PC-9 (cell line): ENCODE data around the gene ZNF469.

Source experiments
- EZH2 ChIP-seq: fragments of 200-600 bp; sonication (generic); IDR thresholded peaks from 2 replicates; pipeline ENCODE4 v1.8.0; 2017; ENCODE audit warnings: antibody characterized with exemption, low read depth
- TF ChIP-seq, protein P1 (sequence below): fragments of 200-600 bp; sonication (generic); conservative IDR thresholded peaks from 2 replicates; pipeline ENCODE4 v1.6.1; 2017; ENCODE audit warnings: mixed run types, antibody characterized with exemption, mild to moderate bottlenecking, moderate library complexity

DNA sequence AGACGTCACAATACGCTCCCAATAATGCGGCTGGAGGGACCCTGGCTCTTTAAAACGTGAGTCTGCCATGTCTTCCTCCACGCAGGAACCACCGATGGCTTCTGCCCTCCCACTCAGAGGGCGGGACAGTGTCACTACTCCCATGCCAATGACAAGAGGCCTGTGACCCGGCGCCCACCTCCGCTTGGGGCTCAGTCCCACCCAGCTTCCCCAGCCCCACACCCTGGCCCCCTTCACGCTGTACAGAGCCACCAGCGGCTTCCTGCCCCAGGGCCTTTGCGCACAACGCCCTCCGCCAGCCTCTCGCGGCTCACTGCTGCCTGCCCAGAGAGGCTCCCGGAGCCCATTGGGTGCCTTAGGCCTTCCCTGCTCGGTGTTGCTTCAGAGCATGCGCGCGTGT, 29.5 kb upstream of the ZNF469 start:
- TF ChIP-seq, protein P1, sequence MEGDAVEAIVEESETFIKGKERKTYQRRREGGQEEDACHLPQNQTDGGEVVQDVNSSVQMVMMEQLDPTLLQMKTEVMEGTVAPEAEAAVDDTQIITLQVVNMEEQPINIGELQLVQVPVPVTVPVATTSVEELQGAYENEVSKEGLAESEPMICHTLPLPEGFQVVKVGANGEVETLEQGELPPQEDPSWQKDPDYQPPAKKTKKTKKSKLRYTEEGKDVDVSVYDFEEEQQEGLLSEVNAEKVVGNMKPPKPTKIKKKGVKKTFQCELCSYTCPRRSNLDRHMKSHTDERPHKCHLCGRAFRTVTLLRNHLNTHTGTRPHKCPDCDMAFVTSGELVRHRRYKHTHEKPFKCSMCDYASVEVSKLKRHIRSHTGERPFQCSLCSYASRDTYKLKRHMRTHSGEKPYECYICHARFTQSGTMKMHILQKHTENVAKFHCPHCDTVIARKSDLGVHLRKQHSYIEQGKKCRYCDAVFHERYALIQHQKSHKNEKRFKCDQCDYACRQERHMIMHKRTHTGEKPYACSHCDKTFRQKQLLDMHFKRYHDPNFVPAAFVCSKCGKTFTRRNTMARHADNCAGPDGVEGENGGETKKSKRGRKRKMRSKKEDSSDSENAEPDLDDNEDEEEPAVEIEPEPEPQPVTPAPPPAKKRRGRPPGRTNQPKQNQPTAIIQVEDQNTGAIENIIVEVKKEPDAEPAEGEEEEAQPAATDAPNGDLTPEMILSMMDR, result no peak
- TF ChIP-seq EZH2, result no peak
